Superior temporal gyrus (tissue), 1 donor: ENCODE measurements around the gene MAGEE2.
A peak's percentile ranks its signal among the peaks of the same experiment; 100 is the strongest.
"Not testable (repeated sequence)": the region's sequence is repeated elsewhere in the genome, so short reads cannot be mapped to it uniquely, and the experiment has no call there.

ENCODE experiments used
- DNase-seq: peaks from one replicate; pipeline ENCODE4 v3.0.0-alpha.2; 2016; ENCODE audit errors: extremely low spot score

MAGEE2 gene

GRCh38 chrX:75784680-75785491 is at the start of gene MAGEE2:
MAGEE2 (minus strand) TSS chrX:75785254; CDS start chrX:75785051, 203 bp downstream.
- DNase-seq: peak; percentile 28

DNA sequence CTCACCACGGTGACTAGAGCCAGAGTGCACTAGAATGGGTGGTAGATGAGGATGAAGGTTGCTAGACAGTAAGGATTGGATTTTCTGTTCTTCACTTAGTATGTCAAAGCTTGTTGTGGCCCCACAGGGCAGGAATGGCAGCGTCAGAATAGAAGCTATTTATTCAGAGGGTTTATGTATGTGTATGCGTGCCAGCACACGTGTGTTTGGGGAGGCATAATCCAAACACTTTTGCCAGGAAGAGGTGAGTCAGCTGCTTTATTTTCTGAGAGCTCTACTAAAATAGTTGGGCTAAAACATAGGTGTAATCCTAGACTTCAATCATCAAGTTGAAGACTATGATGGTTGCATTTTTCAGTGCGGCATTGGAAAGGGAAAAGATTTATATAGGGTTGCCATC is 1.2 kb upstream of the MAGEE2 start:
- no peak for DNase-seq

- DNase-seq: peak; percentile 64
Measured at GRCh38 chrX:75781611-75782010, 3.4 kb downstream of the MAGEE2 start.

- DNase-seq: not testable (repeated sequence)
Measured at GRCh38 chrX:75768063-75768462, 17.0 kb downstream of the MAGEE2 start.

DNA sequence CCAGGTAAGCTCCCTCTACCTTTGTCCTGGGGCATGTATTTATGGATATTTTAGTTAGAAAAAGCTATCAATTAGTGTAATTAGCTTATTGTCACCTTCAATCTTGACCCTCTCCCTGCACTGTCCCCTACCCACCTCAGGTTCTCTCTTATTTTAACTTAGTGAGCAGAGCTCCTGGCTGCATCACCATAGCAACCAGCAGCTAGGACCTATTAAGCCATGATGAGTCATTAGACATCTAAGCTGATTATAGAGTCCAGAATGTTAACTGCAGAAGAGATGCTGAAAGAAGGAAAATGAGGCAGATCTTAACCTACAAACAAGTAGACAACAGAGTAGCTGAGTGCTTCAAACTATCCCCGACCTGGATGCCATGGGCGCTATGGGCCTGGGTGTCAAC is 36.6 kb downstream of the MAGEE2 start:
- no peak for DNase-seq

DNA sequence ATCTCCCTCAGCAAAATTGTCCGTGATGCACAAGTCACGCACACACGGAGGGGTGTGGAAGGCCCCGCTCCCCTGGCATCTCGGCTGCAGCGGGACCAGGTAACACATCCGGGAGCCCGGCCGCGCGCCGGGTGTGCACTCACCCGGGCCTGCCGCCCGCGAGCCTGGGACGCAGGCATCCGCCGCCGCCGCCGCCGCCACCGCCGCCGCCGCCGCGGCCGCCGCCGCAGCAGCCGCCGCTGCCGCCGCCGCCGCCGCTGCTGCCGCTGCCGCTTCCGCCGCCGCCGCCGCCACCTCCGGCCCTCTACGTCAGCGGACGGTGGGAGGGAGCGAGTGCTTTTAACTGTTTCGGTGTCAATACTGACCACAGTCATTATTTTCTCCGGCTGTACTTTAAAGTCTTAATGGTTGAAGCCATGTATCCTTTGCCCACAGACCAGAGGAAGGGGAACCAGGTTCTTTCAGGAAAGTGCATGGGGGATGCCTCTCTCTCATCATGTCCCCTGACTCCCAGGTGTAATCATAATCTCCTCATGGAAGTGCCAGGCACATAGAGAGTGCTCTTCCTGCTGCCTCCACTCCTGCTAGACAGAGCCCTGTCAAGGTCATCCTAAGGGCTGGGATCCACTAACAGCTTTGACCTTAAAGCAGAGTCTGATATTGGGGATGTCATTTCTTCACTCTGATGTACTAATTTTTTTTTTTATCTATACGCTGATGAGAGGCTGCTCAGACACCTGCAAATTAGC is 38.0 kb downstream of the MAGEE2 start:
- DNase-seq: peak; percentile 18
